Skin epidermis (tissue), 12 donors: ENCODE measurements around the gene NRXN2.

ENCODE experiments used
- H3K27ac ChIP-seq, 21 experiments: fragments of 200-600 bp; sonication (generic) in 11 of 21; one replicate each; pipeline ENCODE4 v1.5.0; 2020; ENCODE audit warnings: mild to moderate bottlenecking in 3 of 21, inconsistent platforms in 2 of 21, moderate library complexity in 2 of 21
- H3K4me3 ChIP-seq, 7 experiments: fragments of 200-600 bp; sonication (generic) in 2 of 7; one replicate each; pipeline ENCODE4 v1.5.0; 2020; ENCODE audit warnings: inconsistent platforms in 2 of 7, mild to moderate bottlenecking in 2 of 7, moderate library complexity in 1 of 7

Gene NRXN2

DNA sequence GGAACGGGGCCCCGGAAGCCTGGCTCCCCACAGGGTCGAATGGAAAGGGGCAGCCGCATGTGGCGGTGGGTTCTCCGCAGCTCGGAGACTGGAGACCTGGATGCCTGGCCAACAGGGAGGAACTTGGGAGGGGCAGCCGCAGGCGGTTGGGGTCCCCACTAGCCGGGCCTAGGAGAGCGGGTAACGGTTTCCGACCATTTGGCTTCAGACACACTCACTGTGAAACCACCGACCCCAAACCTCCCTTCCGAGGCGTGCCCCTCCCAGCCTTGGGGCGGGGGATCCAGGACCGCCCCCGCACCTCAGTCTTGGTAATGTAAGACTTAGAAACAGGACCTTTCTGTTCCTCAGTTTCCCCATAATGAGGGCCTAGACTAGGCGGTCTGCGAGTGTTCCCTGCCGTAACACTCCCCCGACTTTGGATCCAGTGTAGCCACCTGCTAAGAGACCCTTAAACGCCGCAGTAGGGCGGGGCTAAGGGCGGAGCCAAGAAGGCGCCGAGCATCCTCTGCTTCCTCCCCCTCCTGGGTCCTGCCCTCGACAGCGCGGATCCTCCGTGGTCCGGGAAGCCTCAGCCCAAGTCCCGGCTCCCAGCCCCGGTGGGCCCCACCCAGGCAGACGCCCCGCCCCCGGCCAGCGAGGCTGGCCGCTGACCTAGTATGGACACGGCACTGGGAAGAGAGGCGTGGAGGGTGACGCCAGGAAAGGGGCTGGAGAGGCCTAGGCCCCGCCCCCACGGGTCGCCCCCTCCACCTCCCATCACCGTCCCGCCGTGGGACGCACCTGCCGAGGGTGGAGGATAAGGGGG lies 22.7 kb upstream of the NRXN2 start:
- H3K4me3 ChIP-seq: peak overlapping the region; percentile 19 to 54 (median 36)
- H3K27ac ChIP-seq: peak overlapping the region; percentile 34 to 97 (median 84)

DNA sequence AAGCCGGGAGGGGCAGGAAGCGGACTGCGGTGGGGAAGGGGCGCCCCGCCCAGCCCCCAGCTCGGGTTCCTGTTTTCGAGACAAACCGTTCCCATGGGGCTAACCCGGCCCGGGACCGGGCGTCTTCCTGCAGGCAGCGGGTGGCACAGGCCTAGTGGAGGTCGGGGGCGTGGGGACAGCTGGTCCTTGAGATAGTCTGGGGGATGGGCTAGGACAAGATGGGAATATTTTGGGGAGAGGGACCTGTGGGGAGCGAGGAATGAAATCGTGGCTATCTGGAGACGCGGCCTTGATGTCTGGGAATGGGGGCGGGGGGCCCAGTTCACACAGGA lies 22.2 kb upstream of the NRXN2 start:
- H3K4me3 ChIP-seq: peak overlapping the region; percentile 19 to 54 (median 36)
- peak overlapping the region; percentile 34 to 97 (median 84) for H3K27ac ChIP-seq

DNA sequence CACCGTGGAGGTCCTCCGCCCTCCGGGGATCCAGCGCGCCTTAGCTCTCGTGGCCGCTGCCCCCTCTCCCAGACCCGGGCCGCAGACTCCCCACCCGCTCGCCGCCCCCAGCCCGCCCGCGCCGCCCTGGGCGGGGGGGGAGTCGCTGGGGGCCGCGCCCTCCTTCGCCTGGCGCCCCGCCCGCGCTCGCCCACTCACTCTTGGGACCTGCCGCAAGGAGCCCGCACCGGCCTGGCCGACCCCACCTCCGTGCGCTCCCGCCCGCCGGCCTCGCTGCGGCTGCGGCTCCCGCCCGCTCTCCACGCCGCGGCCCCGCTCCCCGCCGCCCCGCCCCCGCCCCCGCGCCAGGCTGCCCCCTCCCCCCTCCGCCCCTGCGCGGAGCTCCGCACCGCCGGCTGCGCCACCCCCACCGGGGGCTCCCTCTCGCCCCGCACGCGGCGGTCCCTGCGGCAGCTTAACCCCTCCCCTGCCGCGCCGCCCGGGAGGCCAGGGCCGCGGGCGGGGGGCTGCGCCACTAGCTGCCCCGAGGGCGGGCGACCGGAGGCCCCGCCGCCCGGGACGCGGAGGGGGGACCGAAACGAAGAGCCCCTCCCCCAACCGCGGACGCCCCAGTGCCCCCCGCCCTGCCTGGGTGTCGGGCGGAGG lies 21.7 kb upstream of the NRXN2 start:
- H3K27ac ChIP-seq: peak overlapping the region; percentile 40 to 97 (median 84)

DNA sequence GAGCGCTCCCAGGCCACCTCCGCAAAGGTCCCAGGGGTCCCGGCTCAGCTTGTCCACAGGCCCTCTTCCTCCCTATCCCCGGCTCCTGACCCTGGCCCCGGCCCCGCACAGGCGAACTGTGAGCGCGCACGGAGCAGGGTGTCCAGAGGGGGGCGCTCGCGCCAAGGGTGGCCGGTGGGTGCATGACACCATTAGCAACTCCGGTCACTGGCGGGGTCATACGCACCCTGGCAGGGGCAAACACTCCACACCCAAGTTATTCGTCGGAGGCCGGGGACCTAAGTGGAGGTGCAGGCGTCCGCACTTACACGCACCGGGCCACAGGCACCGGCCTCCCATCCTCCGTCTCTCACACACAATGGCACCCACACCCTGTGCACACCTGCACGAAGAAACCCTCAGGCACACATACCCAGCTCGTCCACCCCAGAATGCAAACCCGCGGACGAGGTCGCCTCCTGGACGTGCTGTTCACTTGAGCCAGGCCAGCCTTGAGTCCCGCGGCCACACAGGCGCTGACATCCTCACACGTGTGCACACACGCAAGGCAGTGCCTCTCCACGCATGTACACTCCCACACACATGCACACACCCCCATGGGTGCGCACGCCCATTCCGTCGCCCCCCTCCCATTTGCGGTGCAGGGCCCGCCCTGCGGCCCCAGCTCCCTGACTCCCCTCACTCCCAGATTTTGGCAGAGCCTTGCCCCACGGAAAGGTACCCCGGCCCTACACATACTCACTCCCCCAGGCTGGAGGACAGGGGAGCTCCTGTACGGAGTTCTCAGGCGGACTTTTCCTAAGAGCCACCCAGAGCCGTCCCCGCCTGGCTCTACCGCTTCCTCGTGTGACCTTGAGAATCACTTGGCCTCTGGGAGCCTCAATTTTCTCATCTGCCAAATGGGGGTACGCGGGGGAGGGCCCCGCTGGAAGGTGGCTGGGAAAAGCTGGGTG lies 20.9 kb upstream of the NRXN2 start, which contains the start of gene RASGRP2:
TSS of gene RASGRP2 (minus strand) at position 552 of the 953 bp plus-strand sequence. CDS start 1,276 bp downstream, outside the sequence.
- H3K27ac ChIP-seq: peak within 1 kb of the TSS; percentile 40 to 97 (median 84)
- peak within 1 kb of the TSS; percentile 28 to 54 (median 36) for H3K4me3 ChIP-seq

More for the DNA sequence above, 21.7 kb upstream of the NRXN2 start:
- peak overlapping the region; percentile 28 to 54 (median 36) for H3K4me3 ChIP-seq

DNA sequence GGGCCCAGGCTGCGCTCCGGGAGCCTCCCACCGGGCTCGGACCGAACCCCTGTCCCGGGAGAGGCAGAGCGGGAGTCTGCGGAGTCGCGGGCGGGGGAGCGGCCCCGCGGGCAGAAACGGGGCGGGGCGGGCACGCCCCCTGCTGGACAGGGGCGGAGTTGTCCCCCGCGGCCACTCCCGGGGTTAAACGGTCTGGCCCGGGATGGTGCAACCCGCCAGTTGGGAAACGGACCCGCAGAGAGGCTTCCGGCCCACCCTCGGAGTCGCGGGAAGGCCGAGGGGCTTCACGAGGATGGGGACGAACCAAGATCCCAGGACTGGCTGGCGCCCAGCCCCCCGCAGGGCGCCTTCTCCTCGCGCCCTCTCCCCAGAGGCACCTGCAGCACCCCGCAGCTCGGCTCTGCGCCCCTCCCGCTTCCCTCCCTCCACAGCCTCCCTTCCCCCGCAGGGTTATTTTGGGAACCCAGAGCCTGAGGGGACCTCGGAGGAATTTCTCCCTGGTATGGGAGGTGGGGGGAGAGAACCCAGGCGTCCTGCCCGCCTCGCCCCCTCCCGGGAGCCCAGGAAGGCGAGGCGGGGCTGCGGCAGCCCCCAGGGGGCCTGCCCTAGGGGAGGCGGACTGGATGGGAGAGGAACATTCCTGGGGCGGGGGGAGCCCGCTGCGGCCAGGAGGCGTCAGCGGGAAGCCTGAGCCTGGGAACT lies 20.0 kb upstream of the NRXN2 start:
- H3K27ac ChIP-seq: peak overlapping the region in 19 of 21 experiments; percentile 2 to 96 (median 73)

DNA sequence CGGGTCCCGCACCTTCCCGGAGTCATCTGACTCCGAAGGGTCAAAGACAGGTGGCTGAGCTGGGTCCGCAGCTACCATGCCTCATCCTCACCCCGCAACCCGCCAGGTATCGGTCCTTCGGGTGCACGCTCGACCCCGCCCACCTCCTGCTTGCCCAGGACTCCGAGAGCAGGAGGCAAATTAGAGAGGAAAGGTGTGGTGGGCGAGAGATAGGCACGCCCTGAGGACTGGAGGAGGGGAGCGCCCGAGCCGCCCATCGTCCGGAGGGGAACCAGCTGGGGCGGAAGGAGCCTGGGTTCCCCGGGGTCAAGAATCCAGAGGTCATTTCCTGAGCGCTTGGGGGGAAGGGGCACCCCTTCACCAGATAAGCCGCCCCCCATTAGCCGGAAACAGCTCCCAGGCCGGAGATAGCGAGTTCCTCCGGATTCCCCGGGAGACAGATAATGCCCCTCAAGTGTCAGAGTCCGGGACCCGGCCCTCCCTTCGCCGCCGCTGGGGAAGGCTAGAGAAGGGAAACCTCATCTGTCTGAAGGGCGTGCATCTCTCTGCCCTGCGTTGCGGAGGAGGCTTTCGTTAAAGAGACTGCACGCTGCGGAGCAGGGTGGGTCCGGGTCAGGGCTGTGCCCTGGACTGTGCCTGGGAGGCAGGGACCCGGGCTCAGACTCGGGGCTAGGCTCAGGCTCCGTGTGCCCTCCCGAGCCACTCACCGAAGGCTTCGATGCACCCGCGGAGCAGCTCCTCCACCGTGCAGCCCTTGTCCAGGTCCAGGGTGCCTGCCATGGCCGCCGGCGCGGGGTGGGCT lies 19.3 kb upstream of the NRXN2 start:
- Histone ChIP-seq H3K27ac (peak overlapping the region in 16 of 21 experiments; percentile 2 to 95 (median 68)), H3K4me3 (peak overlapping the region; percentile 28 to 54 (median 36))

More for the DNA sequence above, 20.0 kb upstream of the NRXN2 start:
- peak overlapping the region; percentile 28 to 54 (median 36) for H3K4me3 ChIP-seq

DNA sequence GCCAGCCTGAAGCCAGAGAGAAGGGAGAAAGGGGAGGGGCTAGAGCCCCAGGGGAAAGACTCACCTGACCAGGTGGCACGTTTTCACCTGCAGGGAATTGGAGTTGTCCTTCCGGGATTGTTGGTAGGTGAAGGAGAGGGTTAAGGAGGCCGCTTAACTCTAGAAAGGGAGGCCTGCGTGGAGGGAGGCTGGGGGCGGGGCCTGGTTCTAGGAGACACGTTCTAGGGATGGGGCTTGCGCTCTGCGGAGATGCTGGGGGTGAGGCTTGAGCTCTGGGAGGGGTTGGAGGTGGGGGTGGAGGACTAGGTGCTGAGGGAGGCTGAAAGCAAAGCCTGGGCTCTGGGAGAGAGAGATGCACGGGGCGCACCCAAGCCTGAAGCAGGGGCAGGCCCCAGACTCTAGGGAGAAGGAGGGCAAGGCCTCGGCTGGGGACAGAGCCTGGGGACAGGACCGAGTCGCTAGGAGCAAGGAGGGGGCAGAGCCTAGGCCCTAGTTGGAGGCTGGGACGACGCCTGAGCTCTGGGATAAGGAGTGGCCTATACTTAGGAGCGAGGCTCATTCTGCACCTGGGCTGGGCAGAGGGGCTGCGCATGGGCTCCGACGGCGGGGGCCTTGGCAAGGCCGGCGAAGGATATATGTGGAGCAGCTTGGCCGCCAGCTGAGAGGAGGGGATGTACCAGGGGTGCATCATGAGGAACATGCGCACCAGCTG lies 18.5 kb upstream of the NRXN2 start:
- Histone ChIP-seq H3K4me3 (peak overlapping the region in 6 of 7 experiments; percentile 28 to 54 (median 39)), H3K27ac (peak overlapping the region in 1 of 21 experiments; percentile 87)

DNA sequence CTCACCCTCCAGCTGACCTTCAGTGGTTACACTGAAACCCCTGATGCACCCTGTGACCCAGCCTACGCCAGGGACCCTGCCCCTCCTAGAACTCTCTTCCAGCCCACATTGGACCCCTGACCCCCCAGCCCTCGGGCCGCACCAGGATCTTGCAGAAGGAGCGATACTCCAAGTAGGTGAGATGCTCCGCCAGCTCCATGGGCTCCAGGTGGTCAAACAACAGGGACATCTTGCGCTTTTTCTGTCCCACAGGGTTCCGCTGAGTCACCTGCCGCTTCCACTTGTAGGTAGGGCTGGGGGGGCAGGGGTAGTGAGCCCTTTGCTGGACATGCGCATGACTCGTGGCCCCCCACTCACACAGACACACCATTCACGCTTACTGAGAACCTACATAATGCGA lies 16.9 kb upstream of the NRXN2 start:
- Histone ChIP-seq H3K4me3 (no peak overlapping the region), H3K27ac (no peak overlapping the region)

DNA sequence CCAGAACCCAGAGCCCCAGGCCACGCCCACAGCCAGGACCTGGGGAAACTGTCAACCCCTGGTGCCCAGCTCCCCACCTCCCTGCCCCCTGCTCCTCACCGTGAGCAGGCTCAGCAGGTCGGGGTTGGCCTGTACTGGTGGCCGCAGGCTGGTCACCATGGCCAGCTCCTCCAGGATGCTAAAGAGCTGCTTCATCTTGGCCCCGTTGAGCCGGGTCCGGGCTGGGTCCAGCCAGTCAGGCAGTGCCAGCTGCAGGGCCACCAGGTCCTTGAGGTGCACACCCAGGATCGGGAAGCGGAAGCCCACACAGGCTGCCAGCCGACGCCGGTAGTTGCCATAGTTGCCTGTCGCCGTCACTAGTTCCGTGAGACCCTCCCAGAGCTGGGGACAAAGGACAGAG lies 13.7 kb upstream of the NRXN2 start:
- no peak overlapping the region for H3K27ac ChIP-seq
- no peak overlapping the region for H3K4me3 ChIP-seq

DNA sequence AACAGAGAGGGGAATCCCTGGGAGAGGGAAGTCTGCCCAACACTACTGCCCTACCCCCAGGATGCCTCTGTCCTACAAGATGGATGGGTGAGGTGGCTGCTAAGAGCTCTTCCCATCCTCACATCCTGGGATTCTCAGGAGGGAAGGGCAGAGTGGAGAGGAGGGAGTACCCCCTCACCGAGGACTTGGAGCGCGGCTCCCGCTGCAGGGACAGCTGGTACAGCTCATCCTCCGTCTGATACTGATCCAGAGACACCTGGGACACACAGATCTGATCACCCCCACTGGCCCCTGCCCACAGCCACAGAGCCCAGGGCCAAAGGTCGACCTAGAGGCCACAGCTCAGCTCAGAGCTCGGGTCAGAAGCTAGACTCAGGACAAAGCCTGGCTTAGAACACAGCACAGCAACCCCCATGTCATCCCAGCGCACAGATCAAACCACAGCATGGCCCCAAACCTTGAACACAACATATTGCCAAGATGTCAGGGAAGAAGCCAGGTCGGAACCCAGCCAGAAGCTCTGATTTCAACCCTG lies 12.8 kb upstream of the NRXN2 start:
- Histone ChIP-seq H3K27ac (no peak overlapping the region), H3K4me3 (peak overlapping the region in 1 of 7 experiments; percentile 5)

DNA sequence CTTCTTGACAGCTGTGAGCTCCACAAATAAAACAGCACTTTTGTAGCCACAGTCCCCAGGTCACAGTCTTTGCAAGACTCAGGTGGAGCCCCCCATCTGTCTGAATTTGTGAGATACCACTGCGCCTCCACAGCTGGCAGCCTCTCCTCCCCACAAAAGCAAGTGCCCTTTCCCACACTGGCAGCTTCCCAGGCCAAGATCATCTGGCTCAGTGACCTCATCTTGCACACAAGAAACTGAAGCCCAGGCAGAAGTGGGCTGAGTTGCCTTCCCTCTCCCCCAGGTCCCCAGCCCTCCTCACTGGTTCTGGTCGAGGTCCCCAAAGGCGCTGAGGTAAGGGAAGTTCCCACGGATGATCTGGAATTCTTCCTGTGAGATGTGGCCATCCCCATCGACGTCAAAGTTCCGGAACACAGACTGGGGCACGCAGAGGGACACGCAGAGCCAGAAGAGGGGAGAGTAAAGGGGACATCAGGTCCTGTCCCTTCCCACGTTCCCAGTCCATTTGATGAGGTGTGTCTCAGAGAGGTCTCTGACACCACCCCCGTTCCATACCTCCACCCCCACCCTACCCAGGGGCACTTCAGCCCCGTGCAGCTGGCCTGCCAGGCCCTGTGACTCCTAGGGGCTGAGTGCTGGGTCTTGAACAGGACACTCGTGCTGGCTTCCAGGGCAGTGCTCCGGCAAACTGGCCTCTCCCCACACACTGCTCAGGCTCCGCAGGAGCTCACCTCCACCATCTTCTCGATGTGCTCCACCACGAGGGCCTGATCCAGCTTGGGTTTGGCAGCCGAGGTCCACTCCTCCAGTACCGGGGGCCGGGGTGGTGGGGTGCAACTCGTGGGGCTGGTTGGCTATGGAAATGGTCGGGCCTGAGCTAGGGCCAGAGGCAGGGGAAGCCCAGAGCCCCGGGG lies 12.1 kb upstream of the NRXN2 start:
- no peak overlapping the region for H3K27ac ChIP-seq

DNA sequence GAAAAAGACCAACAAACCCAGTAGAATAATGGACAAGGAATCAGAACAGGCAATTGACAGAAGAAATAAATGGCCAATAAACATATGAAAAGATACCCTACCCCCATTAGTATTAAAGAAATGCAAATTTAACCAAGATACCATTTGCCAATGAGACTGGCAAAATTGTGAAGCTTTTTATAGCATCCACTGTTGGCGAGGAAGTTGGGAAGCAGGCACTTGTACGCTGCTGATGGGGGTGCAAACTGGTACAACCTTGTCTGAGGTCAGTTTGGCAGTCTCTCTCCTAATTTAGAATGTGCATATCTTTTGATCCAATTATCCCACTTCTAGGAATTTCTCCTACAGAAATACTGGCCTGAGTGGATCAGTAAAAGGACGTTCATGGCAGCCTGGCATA lies 8.6 kb upstream of the NRXN2 start:
- no peak overlapping the region for H3K4me3 ChIP-seq
- H3K27ac ChIP-seq: no peak overlapping the region

More for the DNA sequence above, 12.1 kb upstream of the NRXN2 start:
- no peak overlapping the region for H3K4me3 ChIP-seq

DNA sequence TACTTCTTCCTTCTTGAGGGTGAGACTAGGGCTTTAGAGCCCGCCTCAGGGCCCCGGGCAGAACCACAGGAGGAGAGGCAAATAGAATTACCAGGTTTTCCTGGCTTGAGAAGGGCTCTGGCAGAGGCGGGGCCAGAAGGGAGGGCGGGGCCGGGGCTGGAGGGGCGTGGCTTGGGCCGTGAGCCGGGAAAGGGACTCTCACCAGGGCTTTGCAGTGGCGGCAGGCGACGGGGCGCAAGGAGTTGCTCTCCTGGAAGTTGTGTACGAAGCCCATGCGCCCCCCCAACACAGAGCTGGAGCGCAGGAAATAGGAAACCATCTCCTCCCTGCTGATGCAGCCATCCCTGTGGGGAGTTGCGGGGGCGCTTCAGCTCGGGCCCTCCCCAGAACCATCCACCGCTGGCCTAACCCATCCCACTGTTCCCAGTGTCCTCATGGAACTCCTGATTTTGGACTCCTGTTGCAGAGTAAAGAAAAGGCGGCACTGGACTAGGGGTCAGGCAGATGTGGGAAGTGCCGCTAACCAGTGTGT lies 6.9 kb upstream of the NRXN2 start:
- Histone ChIP-seq H3K27ac (no peak overlapping the region), H3K4me3 (no peak overlapping the region)

DNA sequence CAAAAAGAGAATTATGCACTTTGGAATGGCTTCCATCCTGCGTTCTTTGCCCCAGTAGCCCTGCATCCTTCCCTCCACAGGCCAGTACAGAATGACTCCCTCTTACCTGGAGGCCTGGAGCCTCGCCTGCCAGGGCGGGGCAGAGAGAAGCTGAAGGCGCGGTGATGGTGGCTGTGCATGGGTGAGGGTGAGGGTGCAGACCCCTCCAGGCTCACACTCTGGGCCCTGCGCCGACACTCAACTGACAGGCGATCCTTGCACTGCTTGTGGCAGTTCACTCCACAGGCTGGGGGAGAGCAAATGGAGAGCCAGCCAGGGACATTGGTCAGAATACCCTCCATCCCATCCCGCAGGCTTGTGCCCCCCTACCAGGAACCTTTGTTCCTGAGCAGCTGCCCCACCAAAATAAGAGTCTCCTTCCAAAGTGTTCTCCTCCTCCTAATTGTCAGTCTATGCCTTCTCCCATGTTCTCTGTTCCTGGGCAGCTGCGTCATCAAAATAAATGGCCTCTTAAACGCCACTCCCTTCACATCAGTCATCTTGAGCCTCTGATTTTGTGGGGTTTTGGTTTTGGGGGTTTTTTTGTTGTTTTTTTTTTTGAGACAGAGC lies 5.9 kb upstream of the NRXN2 start:
- Histone ChIP-seq H3K4me3 (no peak overlapping the region), H3K27ac (no peak overlapping the region)

DNA sequence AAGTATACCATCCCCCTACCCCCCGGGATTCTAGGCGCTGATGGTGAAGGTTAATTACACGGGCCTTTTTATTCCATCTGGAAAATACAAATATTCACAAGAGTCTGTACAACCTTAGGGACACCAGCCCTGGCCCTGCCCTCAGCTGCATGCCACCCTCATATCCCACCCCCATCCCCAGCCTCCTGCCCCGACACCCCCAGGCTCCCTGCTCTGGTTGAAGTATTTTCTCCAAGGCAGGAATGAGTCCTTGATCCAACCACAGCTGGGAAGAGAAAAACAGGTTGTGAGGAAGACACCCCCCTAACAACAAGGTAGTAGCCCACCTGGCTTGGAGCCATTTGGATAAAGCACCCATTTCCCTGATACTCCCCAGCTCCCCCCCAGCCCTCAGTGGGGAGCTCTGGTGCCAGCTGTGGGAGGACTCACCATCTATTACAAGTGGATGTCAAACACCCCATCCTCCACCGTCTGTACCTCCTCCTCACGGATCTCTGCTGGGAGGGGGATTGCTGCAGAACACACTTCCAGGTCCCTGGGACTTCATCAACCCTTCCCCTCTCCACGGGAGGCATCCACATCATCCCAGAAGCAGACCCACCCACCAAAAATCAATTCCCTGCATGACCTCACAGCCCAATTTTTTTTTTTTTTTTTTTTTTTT lies 4.0 kb upstream of the NRXN2 start:
- Histone ChIP-seq H3K4me3 (no peak overlapping the region), H3K27ac (no peak overlapping the region)
